H1 (cell line): ENCODE results near the gene TFB1M. TPM values are rescaled to one million over a fixed set of nuclear protein-coding genes. Genes with fewer than 3 reads are reported as not detected.

Experiments
- CTCF ChIA-PET: fragments of 300-600 bp; sonication (Branson Sonifier 250); formaldehyde crosslinking; loops from one replicate; lab custom pipeline; 2021; ENCODE audit not compliant: partially characterized antibody; lab: Charles Lee
- POLR2A ChIA-PET: fragments of 300-600 bp; sonication (Branson Sonifier 250); formaldehyde crosslinking; loops from one replicate; lab custom pipeline; 2021; ENCODE audit warnings: inconsistent platforms; ENCODE audit not compliant: partially characterized antibody; lab: Charles Lee
- DNase-seq, 2 experiments: peaks; one replicate each; pipeline versions ENCODE4 v3.0.0 to v3.0.0-alpha.2; 2010 to 2022; ENCODE audit warnings: low spot score in 2 of 2, low read depth in 1 of 2, mixed read lengths in 1 of 2
- FAIRE-seq: peaks from 2 replicates; lab custom pipeline; 2011; peaks lifted over from hg19 to GRCh38; lab: Jason Lieb, UNC
- H2AFZ ChIP-seq: 2 replicates; pipeline ENCODE4 v1.8.1; 2012; ENCODE audit warnings: low read length, inconsistent platforms
- H2AK5ac ChIP-seq: 2 replicates; pipeline ENCODE4 v1.6.1; 2013; ENCODE audit warnings: low read depth, low read length
- H2BK120ac ChIP-seq: replicated peaks from 2 replicates; pipeline ENCODE3; 2013; ENCODE audit warnings: low read depth, low read length, inconsistent platforms
- H2BK12ac ChIP-seq: 2 replicates; pipeline ENCODE4 v1.6.1; 2013; ENCODE audit warnings: low read depth, low read length
- H2BK15ac ChIP-seq: 2 replicates; pipeline ENCODE4 v1.6.1; 2013; ENCODE audit warnings: low read length
- H2BK20ac ChIP-seq: 2 replicates; pipeline ENCODE4 v1.6.1; 2013; ENCODE audit warnings: low read length
- H2BK5ac ChIP-seq: 2 replicates; pipeline ENCODE4 v1.6.1; 2013; ENCODE audit warnings: low read depth, low read length
- H3K14ac ChIP-seq: 2 replicates; pipeline ENCODE4 v1.6.1; 2013; ENCODE audit warnings: inconsistent platforms; ENCODE audit not compliant: insufficient read length
- H3K18ac ChIP-seq: 2 replicates; pipeline ENCODE4 v1.6.1; 2013; ENCODE audit warnings: low read length; ENCODE audit errors: extremely low read depth
- H3K23ac ChIP-seq: 2 replicates; pipeline ENCODE4 v1.6.1; 2013; ENCODE audit warnings: inconsistent platforms; ENCODE audit not compliant: insufficient read length
- H3K23me2 ChIP-seq: 2 replicates; pipeline ENCODE4 v1.6.1; 2013; ENCODE audit warnings: low read depth, low read length
- H3K27ac ChIP-seq: 2 replicates; pipeline ENCODE4 v1.6.1; 2011; ENCODE audit warnings: low read depth, low read length, inconsistent platforms
- H3K27me3 ChIP-seq, 4 experiments: replicated peaks in 1 of 4; 1 replicate in 1 of 4; 2 replicates in 3 of 4; pipeline versions ENCODE4 v1.6.1 to v1.8.1; 2011 to 2013; ENCODE audit warnings: low read length in 3 of 4, mild to moderate bottlenecking in 3 of 4, inconsistent platforms in 2 of 4, mixed read lengths in 2 of 4, moderate library complexity in 1 of 4; ENCODE audit not compliant: control insufficient read depth in 3 of 4, insufficient read depth in 3 of 4; ENCODE audit errors: extremely low read depth in 1 of 4
- H3K36me3 ChIP-seq, 4 experiments: 2 replicates each; pipeline versions ENCODE4 v1.6.1 to v1.8.1; 2011 to 2013; ENCODE audit warnings: mild to moderate bottlenecking in 4 of 4, low read length in 3 of 4, moderate library complexity in 2 of 4, control low read depth in 1 of 4, inconsistent platforms in 1 of 4; ENCODE audit not compliant: insufficient read depth in 4 of 4, control insufficient read depth in 2 of 4
- H3K4ac ChIP-seq: replicated peaks from 2 replicates; pipeline ENCODE3; 2013; ENCODE audit warnings: low read length, low read depth, mixed read lengths, inconsistent platforms; ENCODE audit not compliant: insufficient read length
- H3K4me1 ChIP-seq, 4 experiments: replicated peaks in 1 of 4; 1 replicate in 1 of 4; 2 replicates in 3 of 4; pipeline versions ENCODE4 v1.6.1 to v1.8.1; 2011 to 2013; ENCODE audit warnings: low read length in 3 of 4, inconsistent platforms in 2 of 4, mixed read lengths in 1 of 4; ENCODE audit not compliant: insufficient read depth in 4 of 4, control insufficient read depth in 3 of 4
- H3K4me2 ChIP-seq, 2 experiments: 2 replicates each; pipeline versions ENCODE4 v1.6.1 to v1.8.1; 2011 to 2013; ENCODE audit warnings: low read depth in 2 of 2, low read length in 2 of 2, control low read depth in 1 of 2, inconsistent platforms in 1 of 2, mild to moderate bottlenecking in 1 of 2; ENCODE audit not compliant: insufficient read depth in 1 of 2
- H3K4me3 ChIP-seq, 4 experiments: fragments of 200-600, 300-600 bp in 1 of 4; sonication (generic), shearing (Covaris generic), sonication (Bioruptor Twin) in 1 of 4; 2 replicates each; pipeline versions ENCODE4 v1.5.1 to v1.8.1; 2011 to 2016; ENCODE audit warnings: low read length in 4 of 4, low read depth in 3 of 4, control low read depth in 2 of 4, inconsistent platforms in 2 of 4, mild to moderate bottlenecking in 2 of 4, mixed read lengths in 1 of 4, moderate library complexity in 1 of 4; ENCODE audit not compliant: insufficient read depth in 2 of 4; ENCODE audit errors: extremely low read depth in 1 of 4
- H3K56ac ChIP-seq: replicated peaks from 2 replicates; pipeline ENCODE3; 2013; ENCODE audit warnings: low read depth, mild to moderate bottlenecking, mixed read lengths, low read length, inconsistent platforms; ENCODE audit not compliant: insufficient read length
- H3K79me1 ChIP-seq: 2 replicates; pipeline ENCODE4 v1.6.1; 2013; ENCODE audit warnings: low read depth, low read length, control low read depth
- H3K79me2 ChIP-seq, 2 experiments: 2 replicates each; pipeline versions ENCODE4 v1.6.1 to v1.8.1; 2012 to 2013; ENCODE audit warnings: low read length in 2 of 2, mild to moderate bottlenecking in 2 of 2, inconsistent platforms in 1 of 2; ENCODE audit not compliant: insufficient read depth in 2 of 2, control insufficient read depth in 1 of 2
- H3K9ac ChIP-seq, 4 experiments: replicated peaks in 1 of 4; 1 replicate in 1 of 4; 2 replicates in 3 of 4; pipeline versions ENCODE4 v1.6.1 to v1.8.1; 2011 to 2013; ENCODE audit warnings: low read depth in 3 of 4, low read length in 3 of 4, control low read depth in 2 of 4, mild to moderate bottlenecking in 2 of 4, moderate library complexity in 2 of 4, inconsistent platforms in 1 of 4; ENCODE audit errors: extremely low read depth in 1 of 4
- H3K9me3 ChIP-seq, 2 experiments: 2 replicates each; pipeline versions ENCODE4 v1.6.1 to v1.8.1; 2012 to 2013; ENCODE audit warnings: mild to moderate bottlenecking in 2 of 2, moderate library complexity in 2 of 2, control low read depth in 1 of 2, inconsistent platforms in 1 of 2, low read depth in 1 of 2, low read length in 1 of 2, mixed read lengths in 1 of 2; ENCODE audit not compliant: insufficient read depth in 2 of 2
- H4K20me1 ChIP-seq, 2 experiments: replicated peaks in 1 of 2; 2 replicates each; pipeline versions ENCODE3 to v1.8.1; 2011 to 2013; ENCODE audit warnings: inconsistent platforms in 2 of 2, low read length in 2 of 2, mild to moderate bottlenecking in 1 of 2; ENCODE audit not compliant: insufficient read depth in 2 of 2, control insufficient read depth in 1 of 2
- H4K5ac ChIP-seq: 2 replicates; pipeline ENCODE4 v1.6.1; 2013; ENCODE audit warnings: low read length, low read depth, mixed read lengths, inconsistent platforms; ENCODE audit not compliant: insufficient read length
- H4K8ac ChIP-seq: 2 replicates; pipeline ENCODE4 v1.8.0; 2013; ENCODE audit warnings: mild to moderate bottlenecking, moderate library complexity, low read length, inconsistent platforms; ENCODE audit not compliant: insufficient read depth; ENCODE audit errors: extremely low read depth
- H4K91ac ChIP-seq: replicated peaks from 2 replicates; pipeline ENCODE3; 2013; ENCODE audit warnings: low read length, mixed read lengths, inconsistent platforms; ENCODE audit not compliant: insufficient read length
- CBX8 ChIP-seq: fragments of 300-800, 300-1000 bp; sonication (generic); IDR thresholded peaks from 2 replicates; pipeline ENCODE4 v1.7.1; 2016; ENCODE audit warnings: low read depth, low read length, borderline replicate concordance
- CHD2 ChIP-seq: IDR thresholded peaks from 2 replicates; pipeline ENCODE4 v1.6.1; 2012; ENCODE audit warnings: low read length, improper control_type of control experiment
- HDAC6 ChIP-seq: IDR thresholded peaks from one replicate; pipeline ENCODE4 v1.7.1; 2012; ENCODE audit warnings: low read depth, mild to moderate bottlenecking, inconsistent platforms, low read length, moderate library complexity
- MAFK ChIP-seq: IDR thresholded peaks from 2 replicates; pipeline ENCODE4 v1.6.1; 2012; ENCODE audit warnings: low read depth, mild to moderate bottlenecking, improper control_type of control experiment, low read length
- NRF1 ChIP-seq: IDR thresholded peaks from 2 replicates; pipeline ENCODE4 v1.6.1; 2011; ENCODE audit warnings: mild to moderate bottlenecking, low read depth, low read length, improper control_type of control experiment
- SP2 ChIP-seq: IDR thresholded peaks from 2 replicates; pipeline ENCODE4 v1.6.1; 2012; ENCODE audit warnings: mild to moderate bottlenecking, low read length, inconsistent platforms
- YY1 ChIP-seq: IDR thresholded peaks from 2 replicates; pipeline ENCODE4 v1.6.1; 2011; ENCODE audit warnings: low read depth, mild to moderate bottlenecking, low read length
- WGBS, 2 experiments: shearing (Covaris generic) in 1 of 2; methylation state at CpG; one replicate each; pipeline versions ENCODE4 v1.1.6 to v1.1.7; 2013 to 2015; ENCODE audit warnings: low lambda C conversion rate in 2 of 2, mixed read lengths in 2 of 2, inconsistent platforms in 1 of 2, low coverage in 1 of 2, missing lambda C conversion rate in 1 of 2; ENCODE audit not compliant: insufficient replicate concordance in 2 of 2, insufficient coverage in 1 of 2, insufficient read length in 1 of 2; ENCODE audit errors: extremely low coverage in 1 of 2, missing lambda C conversion rate in 1 of 2; 5-methylcytosine and 5-hydroxymethylcytosine counted together
- polyA plus RNA-seq, 7 experiments: library from polyadenylated mRNA; depleted of rRNA in 3 of 7; stranded (reverse) in 5 of 7; unstranded in 2 of 7; fragments of >200 nt in 5 of 7; fragments of 200-250 nt in 2 of 7; gene quantifications; 1 replicate in 5 of 7; 2 replicates in 1 of 7; 4 replicates in 1 of 7; pipeline versions ENCODE4 v1.2.1 to v1.2.3, GENCODE V29; 2011 to 2013; ENCODE audit warnings: missing spikeins in 2 of 7, mixed read lengths in 2 of 7
- total RNA-seq: library from RNA; stranded (reverse); fragmentation: NEBNext Ultra II Directional; extraction: Animal tissue kit (Norgen Biotek cat#: 25700); gene quantifications from 2 replicates; pipeline ENCODE4 v1.2.1, GENCODE V29; 2021
- TF ChIP-seq, protein P1 (sequence below): IDR thresholded peaks from 2 replicates; pipeline ENCODE4 v1.6.1; 2011; ENCODE audit warnings: low read depth, mild to moderate bottlenecking, low read length; ENCODE audit not compliant: insufficient read depth

Gene TFB1M
- total and polyA plus RNA-seq, 2 of the 8 experiments (the other 6 are each of a cell fraction or from before 2014, with no cell fraction given): 28.2 to 49.4 TPM

DNA sequence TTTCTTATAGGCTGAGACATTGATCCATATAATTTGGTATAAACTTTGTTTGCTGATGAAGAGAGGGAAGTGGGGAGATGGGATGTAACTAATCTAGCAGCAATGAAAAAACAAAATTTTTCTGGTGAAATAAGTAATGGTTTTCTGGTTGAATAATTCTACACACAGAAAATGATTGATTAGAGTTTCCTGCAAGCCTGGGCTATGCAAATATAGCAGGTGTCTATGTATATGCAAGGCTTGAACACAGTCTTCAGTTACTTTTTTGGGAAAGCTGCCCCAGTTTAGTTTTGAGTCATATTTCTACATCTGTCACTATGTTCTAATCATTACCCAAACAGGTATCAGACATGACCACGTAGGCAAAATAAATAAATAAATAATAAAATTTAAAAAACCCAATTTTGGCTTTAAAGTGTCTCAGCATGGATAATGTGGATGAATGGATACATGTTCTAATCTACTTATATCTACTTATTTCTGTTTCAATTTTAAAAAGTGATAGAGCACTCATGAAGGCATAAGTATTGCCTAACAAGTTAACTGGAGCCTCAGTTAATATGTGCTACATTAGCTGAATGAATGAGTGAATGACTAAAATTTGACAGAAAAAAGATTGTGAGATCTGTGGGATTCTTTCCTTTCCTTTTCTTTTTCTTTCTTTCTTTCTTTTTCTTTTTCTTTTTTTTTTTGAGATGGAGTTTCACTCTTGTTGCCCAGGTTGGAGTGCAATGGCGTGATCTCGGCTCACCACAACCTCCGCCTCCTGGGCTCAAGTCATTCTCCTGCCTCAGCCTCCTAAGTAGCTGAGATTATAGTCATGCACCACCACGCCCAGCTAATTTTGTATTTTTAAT is 37.2 kb upstream of the TFB1M start:
- Histone ChIP-seq H3K4me3 (no peak overlapping the region), H2AFZ (no peak overlapping the region), H3K4me2 (no peak overlapping the region), H4K8ac (no peak overlapping the region), H3K14ac (no peak overlapping the region), H2AK5ac (no peak overlapping the region), H3K36me3 (no peaks in the 10 kb centered on the region), H4K91ac (no peak overlapping the region), H2BK15ac (no peak overlapping the region), H3K4ac (no peak overlapping the region), H3K9ac (no peak overlapping the region), H3K56ac (no peak overlapping the region), H2BK120ac (no peak overlapping the region), H3K9me3 (no peaks in the 10 kb centered on the region), H2BK20ac (no peak overlapping the region), H2BK12ac (no peak overlapping the region), H3K79me2 (no peaks in the 10 kb centered on the region), H3K27ac (no peak overlapping the region), H3K23me2 (no peaks in the 10 kb centered on the region), H4K5ac (no peak overlapping the region), H3K27me3 (no peaks in the 10 kb centered on the region), H3K23ac (no peak overlapping the region), H3K79me1 (no peaks in the 10 kb centered on the region), H2BK5ac (no peak overlapping the region), H4K20me1 (no peaks in the 10 kb centered on the region), H3K18ac (no peak overlapping the region), H3K4me1 (no peaks in the 10 kb centered on the region)
- ChIA-PET CTCF (no interaction called here), POLR2A (no interaction called here)
- TF ChIP-seq MAFK (no peak), NRF1 (no peak), CHD2 (no peak), CBX8 (no peak), YY1 (no peak), SP2 (no peak), HDAC6 (no peak)
- TF ChIP-seq, protein P1, sequence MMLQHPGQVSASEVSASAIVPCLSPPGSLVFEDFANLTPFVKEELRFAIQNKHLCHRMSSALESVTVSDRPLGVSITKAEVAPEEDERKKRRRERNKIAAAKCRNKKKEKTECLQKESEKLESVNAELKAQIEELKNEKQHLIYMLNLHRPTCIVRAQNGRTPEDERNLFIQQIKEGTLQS: no peak
- 91% methylated on average over 3 of the region's 5 CpGs; no CpG with 5 or more reads in 1 of the 2 experiments for WGBS, 2 experiments
- DNase-seq (no peak), FAIRE-seq (no peak)
